ENCODE results near the gene FOLH1.
"Not testable (repeated sequence)": the region's sequence is repeated elsewhere in the genome, so short reads cannot be mapped to it uniquely, and the experiment has no call there.

Gene FOLH1

GRCh38 chr11:49184756-49185155 lies 23.6 kb downstream of the FOLH1 start:
- H3K4me1 ChIP-seq (ENCODE audit: control extremely low read depth in 1 of 4, control insufficient read depth in 4 of 4, insufficient read depth in 4 of 4, low read length in 3 of 4); CTCF ChIA-PET; POLR2A ChIA-PET; DNase-seq; H3K4me3 ChIP-seq (ENCODE audit: control insufficient read depth in 1 of 7, extremely low read depth in 1 of 7, insufficient read depth in 4 of 7, low read depth in 2 of 7, low read length in 6 of 7); H3K27ac ChIP-seq (ENCODE audit: insufficient read depth in 1 of 2, low read depth in 1 of 2, low read length in 2 of 2, poor library complexity in 1 of 2, severe bottlenecking in 2 of 2); H3K9me3 ChIP-seq (ENCODE audit: control extremely low read depth in 1 of 5, control insufficient read depth in 4 of 5, insufficient read depth in 2 of 5, low read depth in 1 of 5, low read length in 4 of 5); H3K36me3 ChIP-seq (ENCODE audit: control insufficient read depth in 4 of 4, insufficient read depth in 4 of 4, low read length in 3 of 4); H3K27me3 ChIP-seq (replicated peaks in 2 of 5; ENCODE audit: control insufficient read depth in 4 of 5, insufficient read depth in 5 of 5, low read length in 4 of 5): not testable (repeated sequence)

DNA sequence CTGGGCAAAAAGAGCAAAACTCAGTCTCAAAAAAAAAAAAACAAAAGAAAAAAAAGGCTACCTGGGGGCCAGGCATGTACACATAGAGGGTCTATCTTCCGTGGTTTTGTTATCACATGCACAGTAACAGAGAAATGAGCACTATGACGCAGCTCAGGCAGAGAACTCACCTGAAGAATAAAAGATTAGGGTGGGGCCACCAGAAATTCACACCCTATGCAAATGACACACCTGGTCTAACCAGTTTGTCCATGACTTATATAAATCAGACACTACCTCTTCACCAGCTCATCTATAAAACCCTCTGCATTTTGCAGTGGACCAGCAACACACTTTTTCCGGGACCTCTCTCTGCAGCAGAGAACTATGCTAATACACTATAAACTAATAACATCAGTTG lies 30.5 kb downstream of the FOLH1 start:
- H3K9me3 ChIP-seq (ENCODE audit: control extremely low read depth in 1 of 5, control insufficient read depth in 4 of 5, insufficient read depth in 2 of 5, low read depth in 1 of 5, low read length in 4 of 5); H3K36me3 ChIP-seq (ENCODE audit: control insufficient read depth in 4 of 4, insufficient read depth in 4 of 4, low read length in 3 of 4); CTCF ChIA-PET; H3K4me3 ChIP-seq (ENCODE audit: control insufficient read depth in 1 of 7, extremely low read depth in 1 of 7, insufficient read depth in 4 of 7, low read depth in 2 of 7, low read length in 6 of 7); DNase-seq; H3K4me1 ChIP-seq (ENCODE audit: control extremely low read depth in 1 of 4, control insufficient read depth in 4 of 4, insufficient read depth in 4 of 4, low read length in 3 of 4); H3K27ac ChIP-seq (ENCODE audit: insufficient read depth in 1 of 2, low read depth in 1 of 2, low read length in 2 of 2, poor library complexity in 1 of 2, severe bottlenecking in 2 of 2); H3K27me3 ChIP-seq (replicated peaks in 2 of 5; ENCODE audit: control insufficient read depth in 4 of 5, insufficient read depth in 5 of 5, low read length in 4 of 5); POLR2A ChIA-PET: not testable (repeated sequence)
- no CpG with 5 or more reads among the region's 3 CpGs for WGBS (ENCODE audit: insufficient coverage)

DNA sequence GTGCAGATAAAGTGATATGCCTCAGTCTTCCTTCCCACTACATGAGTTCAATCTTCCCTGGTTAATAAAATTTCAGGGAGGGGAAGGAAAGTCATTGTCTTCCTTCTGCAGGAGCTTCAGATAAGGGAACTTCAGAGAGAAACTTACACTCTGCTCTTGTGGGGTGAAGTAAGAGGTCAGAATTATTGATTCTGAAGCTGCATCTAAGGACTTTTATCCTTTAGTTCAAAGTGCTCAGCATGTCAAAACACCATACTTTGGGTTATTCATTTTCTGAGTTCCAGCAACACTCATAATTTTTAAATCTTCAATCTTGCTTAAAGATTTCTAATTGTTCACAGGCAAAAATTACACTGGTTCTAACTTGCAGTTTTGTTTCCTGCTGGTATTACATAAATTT lies 33.0 kb downstream of the FOLH1 start:
- H3K27ac ChIP-seq (ENCODE audit: insufficient read depth in 1 of 2, low read depth in 1 of 2, low read length in 2 of 2, poor library complexity in 1 of 2, severe bottlenecking in 2 of 2); H3K36me3 ChIP-seq (ENCODE audit: control insufficient read depth in 4 of 4, insufficient read depth in 4 of 4, low read length in 3 of 4); H3K4me1 ChIP-seq (ENCODE audit: control extremely low read depth in 1 of 4, control insufficient read depth in 4 of 4, insufficient read depth in 4 of 4, low read length in 3 of 4); H3K4me3 ChIP-seq (ENCODE audit: control insufficient read depth in 1 of 7, extremely low read depth in 1 of 7, insufficient read depth in 4 of 7, low read depth in 2 of 7, low read length in 6 of 7); POLR2A ChIA-PET; H3K27me3 ChIP-seq (replicated peaks in 2 of 5; ENCODE audit: control insufficient read depth in 4 of 5, insufficient read depth in 5 of 5, low read length in 4 of 5); CTCF ChIA-PET; DNase-seq; H3K9me3 ChIP-seq (ENCODE audit: control extremely low read depth in 1 of 5, control insufficient read depth in 4 of 5, insufficient read depth in 2 of 5, low read depth in 1 of 5, low read length in 4 of 5): not testable (repeated sequence)

DNA sequence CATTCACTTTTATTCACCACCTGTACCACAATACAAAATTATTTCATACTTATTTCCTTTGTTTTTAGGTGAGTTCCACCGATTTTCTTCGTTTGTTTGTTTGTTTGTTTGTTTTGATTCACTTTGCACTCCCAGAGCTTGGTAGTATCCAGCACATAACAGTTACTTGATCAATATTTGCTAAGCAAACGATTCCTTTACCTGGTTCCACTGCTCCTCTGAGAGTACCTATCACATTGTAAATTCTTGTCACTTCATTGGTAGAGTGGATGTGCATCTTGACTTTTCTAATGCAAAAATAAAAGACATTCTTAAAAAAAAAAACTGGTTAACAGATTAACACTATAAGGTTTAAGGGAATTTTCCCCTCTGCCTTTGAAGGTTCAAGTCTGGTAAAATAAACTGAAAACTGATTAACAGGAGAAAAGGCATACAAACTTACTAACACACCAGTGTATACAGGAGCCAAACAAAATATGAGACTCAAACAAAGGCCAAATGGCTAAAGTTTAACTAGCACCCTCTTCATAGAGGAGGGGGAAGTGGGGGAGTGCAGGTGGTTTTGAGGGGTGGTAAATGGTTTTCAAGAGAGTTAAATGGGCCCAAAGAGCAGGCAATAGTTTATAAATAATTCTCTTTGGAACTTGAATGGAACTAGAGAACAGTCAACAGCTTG lies 33.6 kb downstream of the FOLH1 start:
- H3K27me3 ChIP-seq (replicated peaks in 2 of 5; ENCODE audit: control insufficient read depth in 4 of 5, insufficient read depth in 5 of 5, low read length in 4 of 5); H3K36me3 ChIP-seq (ENCODE audit: control insufficient read depth in 4 of 4, insufficient read depth in 4 of 4, low read length in 3 of 4); H3K4me1 ChIP-seq (ENCODE audit: control extremely low read depth in 1 of 4, control insufficient read depth in 4 of 4, insufficient read depth in 4 of 4, low read length in 3 of 4); POLR2A ChIA-PET; H3K4me3 ChIP-seq (ENCODE audit: control insufficient read depth in 1 of 7, extremely low read depth in 1 of 7, insufficient read depth in 4 of 7, low read depth in 2 of 7, low read length in 6 of 7); CTCF ChIA-PET; DNase-seq; H3K9me3 ChIP-seq (ENCODE audit: control extremely low read depth in 1 of 5, control insufficient read depth in 4 of 5, insufficient read depth in 2 of 5, low read depth in 1 of 5, low read length in 4 of 5); H3K27ac ChIP-seq (ENCODE audit: insufficient read depth in 1 of 2, low read depth in 1 of 2, low read length in 2 of 2, poor library complexity in 1 of 2, severe bottlenecking in 2 of 2): not testable (repeated sequence)
- WGBS (ENCODE audit: insufficient coverage): no CpG with 5 or more reads among the region's 3 CpGs

DNA sequence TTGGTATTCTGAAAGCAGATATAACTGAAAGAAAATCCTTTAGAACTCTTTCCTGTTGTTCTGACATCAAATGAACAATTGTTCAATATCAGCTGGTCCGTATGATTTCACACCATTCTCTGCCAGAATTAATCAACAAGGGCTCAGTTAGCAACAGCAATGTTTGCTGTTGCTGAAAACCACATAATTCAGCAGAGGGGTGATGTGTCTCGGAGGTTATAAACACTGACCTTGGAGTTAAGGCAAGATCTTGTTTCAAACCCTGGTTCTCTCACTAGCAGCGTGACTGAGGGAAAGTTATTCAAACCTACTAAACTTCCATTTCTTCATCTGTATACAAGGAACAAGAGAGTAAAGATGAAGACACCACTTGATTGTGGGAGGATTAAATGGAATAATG lies 36.8 kb downstream of the FOLH1 start:
- CTCF ChIA-PET; H3K9me3 ChIP-seq (ENCODE audit: control extremely low read depth in 1 of 5, control insufficient read depth in 4 of 5, insufficient read depth in 2 of 5, low read depth in 1 of 5, low read length in 4 of 5); POLR2A ChIA-PET; H3K36me3 ChIP-seq (ENCODE audit: control insufficient read depth in 4 of 4, insufficient read depth in 4 of 4, low read length in 3 of 4); DNase-seq; H3K27me3 ChIP-seq (replicated peaks in 2 of 5; ENCODE audit: control insufficient read depth in 4 of 5, insufficient read depth in 5 of 5, low read length in 4 of 5); H3K4me3 ChIP-seq (ENCODE audit: control insufficient read depth in 1 of 7, extremely low read depth in 1 of 7, insufficient read depth in 4 of 7, low read depth in 2 of 7, low read length in 6 of 7); H3K4me1 ChIP-seq (ENCODE audit: control extremely low read depth in 1 of 4, control insufficient read depth in 4 of 4, insufficient read depth in 4 of 4, low read length in 3 of 4); H3K27ac ChIP-seq (ENCODE audit: insufficient read depth in 1 of 2, low read depth in 1 of 2, low read length in 2 of 2, poor library complexity in 1 of 2, severe bottlenecking in 2 of 2): not testable (repeated sequence)
- 75% methylated on average over 1 of the region's 3 CpGs for WGBS (ENCODE audit: insufficient coverage)

- H3K9me3 ChIP-seq (ENCODE audit: control extremely low read depth in 1 of 5, control insufficient read depth in 4 of 5, insufficient read depth in 2 of 5, low read depth in 1 of 5, low read length in 4 of 5); H3K36me3 ChIP-seq (ENCODE audit: control insufficient read depth in 4 of 4, insufficient read depth in 4 of 4, low read length in 3 of 4); H3K4me3 ChIP-seq (ENCODE audit: control insufficient read depth in 1 of 7, extremely low read depth in 1 of 7, insufficient read depth in 4 of 7, low read depth in 2 of 7, low read length in 6 of 7); H3K27ac ChIP-seq (ENCODE audit: insufficient read depth in 1 of 2, low read depth in 1 of 2, low read length in 2 of 2, poor library complexity in 1 of 2, severe bottlenecking in 2 of 2); POLR2A ChIA-PET; DNase-seq; H3K27me3 ChIP-seq (replicated peaks in 2 of 5; ENCODE audit: control insufficient read depth in 4 of 5, insufficient read depth in 5 of 5, low read length in 4 of 5); H3K4me1 ChIP-seq (ENCODE audit: control extremely low read depth in 1 of 4, control insufficient read depth in 4 of 4, insufficient read depth in 4 of 4, low read length in 3 of 4); CTCF ChIA-PET: not testable (repeated sequence)
- WGBS (ENCODE audit: insufficient coverage): no CpG with 5 or more reads among the region's 3 CpGs
These were observed 38.8 kb downstream of the FOLH1 start for GRCh38 chr11:49169579-49169978.

- H3K4me3 ChIP-seq (ENCODE audit: control insufficient read depth in 1 of 7, extremely low read depth in 1 of 7, insufficient read depth in 4 of 7, low read depth in 2 of 7, low read length in 6 of 7); H3K36me3 ChIP-seq (ENCODE audit: control insufficient read depth in 4 of 4, insufficient read depth in 4 of 4, low read length in 3 of 4); H3K4me1 ChIP-seq (ENCODE audit: control extremely low read depth in 1 of 4, control insufficient read depth in 4 of 4, insufficient read depth in 4 of 4, low read length in 3 of 4); H3K27ac ChIP-seq (ENCODE audit: insufficient read depth in 1 of 2, low read depth in 1 of 2, low read length in 2 of 2, poor library complexity in 1 of 2, severe bottlenecking in 2 of 2); POLR2A ChIA-PET; CTCF ChIA-PET; DNase-seq; H3K27me3 ChIP-seq (replicated peaks in 2 of 5; ENCODE audit: control insufficient read depth in 4 of 5, insufficient read depth in 5 of 5, low read length in 4 of 5); H3K9me3 ChIP-seq (ENCODE audit: control extremely low read depth in 1 of 5, control insufficient read depth in 4 of 5, insufficient read depth in 2 of 5, low read depth in 1 of 5, low read length in 4 of 5): not testable (repeated sequence)
- WGBS (ENCODE audit: insufficient coverage): no CpG with 5 or more reads among the region's 4 CpGs
These were observed 39.4 kb downstream of the FOLH1 start for GRCh38 chr11:49168992-49169391.

Measured in common myeloid progenitor, CD34-positive (primary cell).